Activated CD4-positive, CD25-positive, alpha-beta regulatory T cell treated with anti-CD3 and anti-CD28 coated beads, Interleukin-2, amount 50 U/mL, for 24 hours (primary cell): ENCODE measurements around the gene SLC7A14.

Source experiments
- ATAC-seq, 2 donors: fragments of 150-1000 bp; cut with Tn5 transposase; one replicate each; pipeline ENCODE4 v1.10.0; 2021; ENCODE audit warnings: mild to moderate bottlenecking in 1 of 2, moderate library complexity in 1 of 2

SLC7A14 gene

GRCh38 chr3:170585937-170586310, at the start of gene SLC7A14:
Gene SLC7A14, minus strand, starts transcription at chr3:170586075. Its CDS starts 59,139 bp downstream, at chr3:170526936.
- no peak for ATAC-seq

GRCh38 chr3:170635385-170635735, 49.5 kb upstream of the SLC7A14 start:
- ATAC-seq = no peak

GRCh38 chr3:170634663-170635384, 48.9 kb upstream of the SLC7A14 start:
- peak; percentile 25 to 42 for ATAC-seq

GRCh38 chr3:170633573-170633972, 47.7 kb upstream of the SLC7A14 start:
- ATAC-seq = no peak

GRCh38 chr3:170632780-170633179, 46.9 kb upstream of the SLC7A14 start:
- peak in 1 of 2 donors; percentile 44 for ATAC-seq

GRCh38 chr3:170631755-170632488, 46.0 kb upstream of the SLC7A14 start:
- no peak for ATAC-seq

GRCh38 chr3:170623524-170623923, 37.6 kb upstream of the SLC7A14 start:
- no peak for ATAC-seq

GRCh38 chr3:170622369-170623159, 36.7 kb upstream of the SLC7A14 start:
- ATAC-seq = no peak

GRCh38 chr3:170621256-170621655, 35.4 kb upstream of the SLC7A14 start:
- no peak for ATAC-seq

- ATAC-seq = no peak
Measured at GRCh38 chr3:170614214-170614966, 28.5 kb upstream of the SLC7A14 start.

GRCh38 chr3:170611751-170612150, 25.9 kb upstream of the SLC7A14 start:
- ATAC-seq = no peak

GRCh38 chr3:170610321-170610884, 24.5 kb upstream of the SLC7A14 start:
- ATAC-seq = no peak

- ATAC-seq = no peak
Measured at GRCh38 chr3:170608475-170608874, 22.6 kb upstream of the SLC7A14 start.

GRCh38 chr3:170606675-170607074, 20.8 kb upstream of the SLC7A14 start:
- ATAC-seq = no peak

GRCh38 chr3:170605490-170605889, 19.6 kb upstream of the SLC7A14 start:
- no peak for ATAC-seq

- ATAC-seq = no peak
Measured at GRCh38 chr3:170603770-170604510, 18.1 kb upstream of the SLC7A14 start.

- no peak for ATAC-seq
Measured at GRCh38 chr3:170602556-170602955, 16.7 kb upstream of the SLC7A14 start.

- no peak for ATAC-seq
Measured at GRCh38 chr3:170600005-170600624, 14.2 kb upstream of the SLC7A14 start.

GRCh38 chr3:170599091-170599490, 13.2 kb upstream of the SLC7A14 start:
- ATAC-seq = no peak

- no peak for ATAC-seq
Measured at GRCh38 chr3:170598091-170598502, 12.2 kb upstream of the SLC7A14 start.

GRCh38 chr3:170594528-170594927, 8.7 kb upstream of the SLC7A14 start:
- no peak for ATAC-seq
